ENCODE results near the gene MEX3B. TPM values are rescaled to one million over a fixed set of nuclear protein-coding genes. Genes with fewer than 3 reads are reported as not detected.

MEX3B gene
- total RNA-seq, 1 experiment from 2014 or later = 11.0 TPM

DNA sequence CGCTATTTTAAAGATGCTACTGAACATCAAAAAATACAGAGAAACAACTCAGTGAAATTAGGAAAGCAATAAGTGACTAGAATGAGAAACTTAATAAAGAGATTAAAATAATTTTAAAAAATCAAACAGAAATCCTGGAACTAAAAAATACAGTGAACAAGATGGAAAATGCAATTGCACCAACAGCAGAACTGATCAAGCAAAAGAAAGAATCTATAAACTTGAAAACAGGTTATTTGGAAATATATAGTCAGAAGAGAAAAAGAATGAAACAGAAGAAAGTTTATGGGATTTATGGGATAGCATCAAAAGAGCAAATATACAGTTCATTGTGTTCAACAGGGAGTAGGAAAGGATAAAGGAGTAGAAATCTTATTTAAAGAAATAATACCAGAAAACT, 53.3 kb downstream of the MEX3B start:
- DNase-seq = no peak
- Histone ChIP-seq H3K4ac (ENCODE audit: low read depth, low read length) (no peak overlapping the region), H3K79me1 (ENCODE audit: insufficient read depth, low read depth, low read length, poor library complexity, severe bottlenecking) (no peaks in the 10 kb centered on the region), H2BK12ac (ENCODE audit: insufficient read length, low read depth, low read length) (no peak overlapping the region), H3K27ac (ENCODE audit: insufficient read length, low read depth, low read length) (no peak overlapping the region), H3K23ac (ENCODE audit: insufficient read length, low read depth, low read length) (no peak overlapping the region), H3K56ac (ENCODE audit: insufficient read length, low read depth, low read length) (no peak overlapping the region), H4K5ac (ENCODE audit: insufficient read length, low read depth, low read length) (no peak overlapping the region), H2AK5ac (ENCODE audit: insufficient read length, low read length) (no peak overlapping the region), H3K18ac (ENCODE audit: insufficient read length, low read depth, low read length) (no peak overlapping the region), H3K23me2 (ENCODE audit: insufficient read length, low read depth, low read length, poor library complexity, severe bottlenecking) (no peaks in the 10 kb centered on the region), H3K27me3 (ENCODE audit: insufficient read depth, low read length) (no peaks in the 10 kb centered on the region), H2BK5ac (ENCODE audit: insufficient read length, low read length) (no peak overlapping the region), H2BK15ac (ENCODE audit: low read depth, low read length) (no peak overlapping the region), H3K4me1 (ENCODE audit: insufficient read depth, low read length) (no peaks in the 10 kb centered on the region), H2BK20ac (ENCODE audit: low read depth, low read length, poor library complexity, severe bottlenecking) (no peak overlapping the region), H3T11ph (ENCODE audit: low read length) (no peak overlapping the region), H2BK120ac (ENCODE audit: low read depth, low read length, poor library complexity, severe bottlenecking) (no peak overlapping the region), H3K9me3 (ENCODE audit: control insufficient read depth, low read depth, low read length) (no peaks in the 10 kb centered on the region), H3K9ac (ENCODE audit: extremely low read depth, insufficient read length, low read length) (no peak overlapping the region), H3K14ac (ENCODE audit: insufficient read depth, low read length) (no peak overlapping the region), H3K79me2 (ENCODE audit: insufficient read depth, low read length) (0 out of 2 replicates have a peak, but pooled peaks cover 3% of the 10 kb centered on the region), H4K91ac (ENCODE audit: insufficient read length, low read depth, low read length) (no peak overlapping the region), H3K4me2 (ENCODE audit: insufficient read depth, insufficient read length, low read length) (no peak overlapping the region), H4K20me1 (ENCODE audit: control insufficient read depth, insufficient read depth, insufficient read length) (no peaks in the 10 kb centered on the region), H4K8ac (replicated peaks; ENCODE audit: insufficient read length, low read depth, low read length) (no peak overlapping the region), H2AFZ (ENCODE audit: low read length) (no peak overlapping the region)
- Mint-ChIP-seq H3K27me3 (ENCODE audit: low read depth) (peaks cover 4% of the 10 kb centered on the region; the same call in 1 of the 2 replicates), H3K36me3 (ENCODE audit: insufficient read depth in 1 of 3, low read depth in 3 of 3) (peaks cover 16 to 44% (median 43%) of the 10 kb centered on the region in 3 experiments), H3K9me3 (peaks cover 20 to 30% of the 10 kb centered on the region in 2 experiments), H3K4me1 (peaks cover 9 to 20% of the 10 kb centered on the region in 2 experiments), H3K4me3 (no peak overlapping the region), H3K27ac (no peak overlapping the region)
- WGBS (ENCODE audit: extremely low coverage, insufficient read length, low lambda C conversion rate) = no CpG with 5 or more reads among the region's 1 CpG
- TF ChIP-seq, protein P1, sequence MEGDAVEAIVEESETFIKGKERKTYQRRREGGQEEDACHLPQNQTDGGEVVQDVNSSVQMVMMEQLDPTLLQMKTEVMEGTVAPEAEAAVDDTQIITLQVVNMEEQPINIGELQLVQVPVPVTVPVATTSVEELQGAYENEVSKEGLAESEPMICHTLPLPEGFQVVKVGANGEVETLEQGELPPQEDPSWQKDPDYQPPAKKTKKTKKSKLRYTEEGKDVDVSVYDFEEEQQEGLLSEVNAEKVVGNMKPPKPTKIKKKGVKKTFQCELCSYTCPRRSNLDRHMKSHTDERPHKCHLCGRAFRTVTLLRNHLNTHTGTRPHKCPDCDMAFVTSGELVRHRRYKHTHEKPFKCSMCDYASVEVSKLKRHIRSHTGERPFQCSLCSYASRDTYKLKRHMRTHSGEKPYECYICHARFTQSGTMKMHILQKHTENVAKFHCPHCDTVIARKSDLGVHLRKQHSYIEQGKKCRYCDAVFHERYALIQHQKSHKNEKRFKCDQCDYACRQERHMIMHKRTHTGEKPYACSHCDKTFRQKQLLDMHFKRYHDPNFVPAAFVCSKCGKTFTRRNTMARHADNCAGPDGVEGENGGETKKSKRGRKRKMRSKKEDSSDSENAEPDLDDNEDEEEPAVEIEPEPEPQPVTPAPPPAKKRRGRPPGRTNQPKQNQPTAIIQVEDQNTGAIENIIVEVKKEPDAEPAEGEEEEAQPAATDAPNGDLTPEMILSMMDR (conservative IDR thresholded peaks at IDR 0.05) = no peak

Other genes starting within 250 kb of the MEX3B start
- gene EFL1, start 216.7 kb upstream of the MEX3B start, total RNA-seq (2021) = 27.8 and 29.4 TPM in 2 replicates
- 2.6 and 3.1 TPM in 2 replicates for gene SAXO2, start 216.8 kb upstream of the MEX3B start, total RNA-seq (2021)

Data from H9 (cell line).